Natural killer cell treated with Interleukin-12 subunit alpha and Interleukin-12 subunit beta and Interleukin-15 and Interleukin-18, amount 100 ng/mL, for 72 hours (primary cell): ENCODE measurements around the gene SSC5D. TPM values are rescaled to one million over a fixed set of nuclear protein-coding genes. Genes with fewer than 3 reads are reported as not detected.

Source experiments
- ATAC-seq, 2 donors: fragments of 150-1000 bp; cut with Tn5 transposase in 1 of 2; sonication (Bioruptor Pico), chemical (Tn5 transposase) in 1 of 2; 2 replicates each; pipeline ENCODE4 v1.10.0; 2021
- DNase-seq: peaks from one replicate; pipeline ENCODE4 v3.0.0; 2022; ENCODE audit warnings: low spot score
- H3K27ac Mint-ChIP-seq, 2 donors: 1 replicate in 1 of 2; 2 replicates in 1 of 2; pipeline ENCODE4 v1.8.0; 2022; ENCODE audit warnings: mixed read lengths in 2 of 2, mild to moderate bottlenecking in 1 of 2, moderate library complexity in 1 of 2
- H3K27me3 Mint-ChIP-seq, 2 donors: 1 replicate in 1 of 2; 2 replicates in 1 of 2; pipeline ENCODE4 v1.8.0; 2022; ENCODE audit warnings: mixed read lengths in 2 of 2
- H3K36me3 Mint-ChIP-seq: one replicate; pipeline ENCODE4 v1.8.0; 2022; ENCODE audit warnings: mixed read lengths
- H3K4me1 Mint-ChIP-seq, 2 donors: 1 replicate in 1 of 2; 2 replicates in 1 of 2; pipeline ENCODE4 v1.8.0; 2022; ENCODE audit warnings: low read depth in 2 of 2, mixed read lengths in 2 of 2, mild to moderate bottlenecking in 1 of 2
- H3K4me3 Mint-ChIP-seq: one replicate; pipeline ENCODE4 v1.8.0; 2022; ENCODE audit warnings: mixed read lengths
- H3K9me3 Mint-ChIP-seq: 2 replicates; pipeline ENCODE4 v1.8.0; 2022; ENCODE audit warnings: mixed read lengths
- total RNA-seq, 2 donors: library from RNA; stranded (reverse); gene quantifications; one replicate each; pipeline ENCODE4 v1.2.3, GENCODE V29; 2022

The SSC5D gene
- total RNA-seq, 2 donors from 2014 or later = 0.50 TPM; not detected in 1

- H3K9me3 Mint-ChIP-seq = no peaks in the 10 kb centered on the region
- H3K4me1 Mint-ChIP-seq = peaks cover 2 to 6% of the 10 kb centered on the region in 2 donors
- H3K27me3 Mint-ChIP-seq = no peaks in the 10 kb centered on the region
- no peak overlapping the region for H3K4me3 Mint-ChIP-seq
- H3K27ac Mint-ChIP-seq = no peak overlapping the region
- ATAC-seq (no peak), DNase-seq (no peak)
- H3K36me3 Mint-ChIP-seq = no peaks in the 10 kb centered on the region
These were observed 15.8 kb upstream of the SSC5D start for GRCh38 chr19:55472463-55472862.

DNA sequence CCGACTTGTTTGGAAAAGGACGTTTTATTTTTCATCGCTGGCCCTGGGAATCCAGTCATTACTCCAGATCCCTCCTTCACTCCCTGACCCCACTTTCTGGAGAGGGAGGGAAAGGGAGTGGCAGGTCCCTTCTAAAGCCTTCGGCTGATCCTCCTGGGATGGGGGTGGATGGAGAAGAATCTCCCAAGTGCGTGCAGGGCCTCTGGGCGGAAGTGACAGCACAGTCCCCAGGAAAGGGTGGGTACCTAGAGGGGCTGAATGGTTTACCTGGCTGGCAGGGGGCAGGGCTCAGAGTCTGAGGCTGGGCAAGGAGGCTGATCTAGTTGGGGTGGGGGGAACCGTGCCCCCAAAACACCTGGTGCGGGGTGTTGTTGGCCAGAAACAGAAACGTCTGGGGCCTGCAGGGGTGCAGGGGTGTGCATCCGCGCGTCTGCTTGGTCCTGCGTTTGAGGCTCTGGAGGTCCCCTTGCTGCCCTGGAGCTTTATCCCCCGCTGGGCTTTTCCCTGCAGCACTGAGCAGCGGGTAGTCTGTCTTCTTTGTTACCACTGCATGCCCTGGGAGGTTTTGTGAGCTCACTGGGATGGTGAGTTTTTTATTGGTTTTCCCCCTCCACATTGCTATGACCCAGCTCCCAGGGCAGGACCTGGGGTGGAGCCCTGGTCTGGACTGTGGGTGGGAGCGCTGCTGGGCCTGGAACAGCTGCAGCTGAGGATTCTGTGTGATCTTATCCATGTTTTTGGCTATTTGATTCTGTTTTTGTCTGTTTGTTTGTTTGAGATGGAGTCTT is 14.8 kb upstream of the SSC5D start:
- DNase-seq (no peak), ATAC-seq (no peak)
- Mint-ChIP-seq H3K36me3 (no peaks in the 10 kb centered on the region), H3K4me3 (no peak overlapping the region), H3K27ac (no peak overlapping the region), H3K27me3 (no peaks in the 10 kb centered on the region), H3K4me1 (peaks cover 10 to 16% of the 10 kb centered on the region in 2 donors), H3K9me3 (no peaks in the 10 kb centered on the region)

DNA sequence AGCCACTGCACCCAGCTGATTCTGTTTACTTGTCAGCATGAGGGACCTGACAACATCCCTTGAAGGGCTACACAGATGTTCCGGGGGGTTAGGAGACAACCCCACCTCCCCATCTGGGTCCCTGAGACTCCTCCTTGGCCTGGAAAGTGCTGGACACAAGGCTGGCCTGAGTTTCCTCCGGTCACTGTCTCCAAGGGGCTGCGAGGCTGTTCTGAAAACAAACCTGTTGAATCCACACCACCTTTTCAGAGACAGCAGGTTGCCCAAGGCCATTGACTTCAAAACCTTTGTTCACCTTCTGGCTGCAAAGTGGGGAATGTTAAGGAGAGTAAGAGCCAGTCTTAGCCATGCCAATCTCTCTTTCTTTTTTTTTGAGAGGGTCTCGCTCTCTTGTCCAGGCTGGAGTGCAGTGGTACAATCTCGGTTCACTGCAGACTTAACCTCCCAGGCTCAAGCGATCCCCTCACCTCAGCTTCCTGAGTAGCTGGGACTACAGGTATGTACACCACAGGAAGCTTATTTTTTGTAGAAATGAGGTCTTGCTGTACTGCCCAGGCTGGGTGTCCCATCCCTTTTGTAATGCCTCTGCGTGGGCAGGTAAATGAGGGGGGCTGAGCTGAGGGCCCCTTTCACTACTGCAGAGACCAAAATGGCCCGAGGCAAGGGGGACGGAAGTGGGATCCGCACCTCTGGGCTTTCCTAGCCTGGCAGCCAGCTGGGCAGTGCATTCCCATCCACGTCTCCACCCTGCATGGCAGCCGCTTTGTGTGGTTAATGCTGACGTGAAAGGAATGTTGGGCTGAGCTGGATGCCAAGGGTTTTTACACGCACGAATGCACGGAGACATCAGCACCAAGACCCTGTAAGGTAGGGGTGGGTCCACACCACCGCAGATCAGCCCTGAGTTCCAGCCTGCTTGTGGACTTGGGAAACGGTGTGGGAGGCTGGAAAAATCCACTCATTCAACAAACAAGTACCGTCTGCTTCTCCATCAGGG is 13.7 kb upstream of the SSC5D start:
- no peak for ATAC-seq
- Mint-ChIP-seq H3K36me3 (no peaks in the 10 kb centered on the region), H3K9me3 (no peaks in the 10 kb centered on the region), H3K27me3 (no peaks in the 10 kb centered on the region), H3K4me3 (no peak overlapping the region), H3K4me1 (peaks cover 18 to 27% of the 10 kb centered on the region in 2 donors), H3K27ac (no peak overlapping the region)
- no peak for DNase-seq

GRCh38 chr19:55476100-55476775 is 12.0 kb upstream of the SSC5D start, which contains the start of gene ZNF628:
Gene ZNF628, plus strand, starts transcription at chr19:55476617. Its CDS starts 3,294 bp downstream, at chr19:55479911.
- ATAC-seq (peak; percentile 96 to 97), DNase-seq (peak; percentile 98)
- Mint-ChIP-seq H3K4me1 (peaks cover 23 to 31% of the 10 kb centered on the region in 2 donors), H3K4me3 (peak within 1 kb of the TSS; percentile 95), H3K27me3 (no peaks in the 10 kb centered on the region), H3K9me3 (no peaks in the 10 kb centered on the region), H3K27ac (peak within 1 kb of the TSS; percentile 75 to 88), H3K36me3 (no peaks in the 10 kb centered on the region)

- Mint-ChIP-seq H3K36me3 (no peaks in the 10 kb centered on the region), H3K27ac (peak overlapping the region; percentile 39 to 88), H3K9me3 (no peaks in the 10 kb centered on the region), H3K4me3 (peak overlapping the region; percentile 95), H3K4me1 (peaks cover 23 to 31% of the 10 kb centered on the region in 2 donors), H3K27me3 (no peaks in the 10 kb centered on the region)
- DNase-seq (no peak), ATAC-seq (no peak)
These were observed 10.3 kb upstream of the SSC5D start for GRCh38 chr19:55477905-55478304.

DNA sequence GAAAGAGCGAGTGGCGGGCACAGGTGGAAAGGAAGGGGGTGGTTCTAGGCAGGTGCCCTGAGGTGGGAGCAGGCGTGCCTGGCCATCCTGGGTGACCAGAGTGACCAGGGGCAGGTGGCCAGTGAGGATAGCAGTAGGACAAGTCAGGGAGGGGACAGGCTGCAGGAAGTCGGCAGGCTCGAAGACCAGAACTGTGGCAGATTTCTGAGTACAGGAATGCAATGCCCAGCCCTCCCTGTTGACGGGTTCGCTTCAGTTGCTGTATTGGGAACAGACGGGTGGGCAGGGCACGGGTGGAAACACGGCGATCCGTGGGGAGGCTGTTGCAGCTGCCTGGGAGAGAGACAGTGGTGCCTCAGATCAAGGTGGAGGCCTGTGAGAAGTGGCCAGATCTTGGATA is 9.9 kb upstream of the SSC5D start:
- peak overlapping the region; percentile 39 to 88 for H3K27ac Mint-ChIP-seq
- DNase-seq = no peak
- H3K4me1 Mint-ChIP-seq = peaks cover 23 to 31% of the 10 kb centered on the region in 2 donors

GRCh38 chr19:55479045-55479444 is 9.2 kb upstream of the SSC5D start:
- Mint-ChIP-seq H3K9me3 (no peaks in the 10 kb centered on the region), H3K4me1 (peaks cover 23 to 31% of the 10 kb centered on the region in 2 donors), H3K36me3 (no peaks in the 10 kb centered on the region), H3K27ac (peak overlapping the region in 1 of 2 donors; percentile 88), H3K27me3 (no peaks in the 10 kb centered on the region), H3K4me3 (peak overlapping the region; percentile 44)
- DNase-seq = no peak
- no peak for ATAC-seq

More for the DNA sequence above, 9.9 kb upstream of the SSC5D start:
- Mint-ChIP-seq H3K9me3 (no peaks in the 10 kb centered on the region), H3K27me3 (no peaks in the 10 kb centered on the region), H3K36me3 (no peaks in the 10 kb centered on the region), H3K4me3 (peak overlapping the region; percentile 95)
- ATAC-seq = no peak

DNA sequence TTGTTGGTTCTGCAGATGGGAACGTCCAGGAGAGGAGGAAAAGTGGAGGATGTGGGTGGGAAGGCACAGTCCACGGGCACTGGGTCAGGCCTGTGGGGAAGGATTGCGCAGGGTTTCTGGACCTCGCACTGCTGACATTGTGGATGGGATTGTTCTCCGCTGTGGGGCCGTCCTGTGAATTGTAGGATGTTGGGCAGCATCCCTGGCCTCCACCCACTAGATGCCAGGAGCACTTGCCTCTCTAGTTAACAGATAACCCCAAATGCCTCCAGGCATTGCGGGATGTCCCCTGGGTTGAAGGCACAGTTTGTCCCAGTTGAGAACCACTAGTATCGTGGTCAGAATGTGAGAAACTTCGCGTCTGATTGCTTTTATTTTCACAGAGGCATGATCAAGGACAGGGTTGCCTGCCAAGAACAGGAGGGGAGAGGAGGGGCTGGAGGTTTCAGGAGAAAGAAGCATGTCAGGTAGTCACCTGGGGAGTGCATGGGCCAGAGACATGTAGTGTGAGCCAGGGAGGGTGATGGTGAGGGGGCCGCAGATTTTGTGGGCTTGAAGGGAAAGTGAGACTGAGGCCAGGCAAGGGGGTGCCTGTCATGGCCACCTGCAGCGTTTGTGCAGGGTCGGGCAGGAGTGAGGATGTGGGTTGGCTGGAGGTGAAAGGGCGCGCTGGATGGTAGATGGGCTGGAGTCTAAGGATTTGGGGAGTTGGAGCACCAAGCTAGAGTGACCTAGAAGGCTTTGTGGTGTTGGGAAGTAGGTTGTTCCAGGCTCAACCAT is 8.6 kb upstream of the SSC5D start:
- H3K27ac Mint-ChIP-seq = peak overlapping the region in 1 of 2 donors; percentile 68
- H3K4me3 Mint-ChIP-seq = no peak overlapping the region
- ATAC-seq (no peak), DNase-seq (no peak)
- peaks cover 23 to 31% of the 10 kb centered on the region in 2 donors for H3K4me1 Mint-ChIP-seq
- H3K36me3 Mint-ChIP-seq = no peaks in the 10 kb centered on the region
- H3K27me3 Mint-ChIP-seq = no peaks in the 10 kb centered on the region
- H3K9me3 Mint-ChIP-seq = no peaks in the 10 kb centered on the region

DNA sequence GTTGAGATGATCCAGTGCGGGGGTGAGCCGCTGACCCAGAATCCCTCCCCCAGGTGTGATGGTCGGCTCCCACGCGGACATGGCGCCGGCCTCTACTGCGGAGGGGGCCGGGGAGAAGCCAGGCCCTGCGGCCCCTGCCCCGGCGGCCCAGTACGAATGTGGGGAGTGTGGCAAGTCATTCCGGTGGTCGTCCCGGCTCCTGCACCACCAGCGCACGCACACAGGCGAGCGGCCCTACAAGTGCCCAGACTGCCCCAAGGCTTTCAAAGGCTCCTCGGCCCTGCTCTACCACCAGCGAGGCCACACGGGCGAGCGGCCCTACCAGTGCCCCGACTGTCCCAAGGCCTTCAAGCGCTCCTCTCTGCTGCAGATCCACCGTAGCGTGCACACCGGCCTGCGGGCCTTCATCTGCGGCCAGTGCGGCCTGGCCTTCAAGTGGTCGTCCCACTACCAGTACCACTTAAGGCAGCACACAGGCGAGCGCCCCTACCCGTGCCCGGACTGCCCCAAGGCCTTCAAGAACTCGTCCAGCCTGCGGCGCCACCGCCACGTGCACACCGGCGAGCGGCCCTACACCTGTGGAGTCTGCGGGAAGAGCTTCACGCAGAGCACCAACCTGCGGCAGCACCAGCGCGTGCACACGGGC is 7.0 kb upstream of the SSC5D start:
- DNase-seq (no peak), ATAC-seq (no peak)
- Mint-ChIP-seq H3K27me3 (peaks cover 0 to 3% of the 10 kb centered on the region in 2 donors), H3K4me1 (peaks cover 26 to 36% of the 10 kb centered on the region in 2 donors), H3K9me3 (no peaks in the 10 kb centered on the region), H3K4me3 (no peak overlapping the region), H3K36me3 (no peaks in the 10 kb centered on the region), H3K27ac (no peak overlapping the region)

- H3K4me3 Mint-ChIP-seq = no peak overlapping the region
- no peak for ATAC-seq
These were observed 6.5 kb upstream of the SSC5D start for GRCh38 chr19:55481794-55482155.

GRCh38 chr19:55482156-55482961 is 5.9 kb upstream of the SSC5D start:
- H3K36me3 Mint-ChIP-seq = no peaks in the 10 kb centered on the region
- DNase-seq (no peak), ATAC-seq (no peak)
- peaks cover 0 to 3% of the 10 kb centered on the region in 2 donors for H3K27me3 Mint-ChIP-seq
- no peaks in the 10 kb centered on the region for H3K9me3 Mint-ChIP-seq
- H3K4me3 Mint-ChIP-seq = no peak overlapping the region
- H3K4me1 Mint-ChIP-seq = peaks cover 24 to 32% of the 10 kb centered on the region in 2 donors
- no peak overlapping the region for H3K27ac Mint-ChIP-seq

More at GRCh38 chr19:55481794-55482155, 6.5 kb upstream of the SSC5D start:
- Mint-ChIP-seq H3K27ac (no peak overlapping the region), H3K9me3 (no peaks in the 10 kb centered on the region), H3K4me1 (peaks cover 26 to 37% of the 10 kb centered on the region in 2 donors), H3K27me3 (peaks cover 0 to 3% of the 10 kb centered on the region in 2 donors), H3K36me3 (no peaks in the 10 kb centered on the region)
- DNase-seq = no peak
